Left lung (tissue), 10 donors: ENCODE measurements around the gene SLC66A1. TPM values are rescaled to one million over a fixed set of nuclear protein-coding genes. Genes with fewer than 3 reads are reported as not detected.

ENCODE experiments used
- ATAC-seq: fragments of 200-7000 bp; cut with Tn5 transposase; one replicate; pipeline ENCODE4 v1.9.1; 2020; ENCODE audit warnings: moderate library complexity
- DNase-seq, 4 donors: peaks; one replicate each; pipeline ENCODE4 v3.0.0-alpha.2; 2013 to 2020
- H3K27ac ChIP-seq, 2 donors: fragments of 200-600 bp; sonication (generic) in 1 of 2; one replicate each; pipeline versions ENCODE4 v1.5.0 to v1.8.0; 2020 to 2021
- H3K27me3 ChIP-seq, 2 donors: fragments of 200-600 bp; sonication (generic) in 1 of 2; one replicate each; pipeline versions ENCODE4 v1.5.0 to v1.8.0; 2020 to 2021
- H3K36me3 ChIP-seq, 2 donors: fragments of 200-600 bp; sonication (generic) in 1 of 2; one replicate each; pipeline versions ENCODE4 v1.5.0 to v1.8.0; 2020 to 2021
- H3K4me1 ChIP-seq, 2 donors: fragments of 200-600 bp; one replicate each; pipeline ENCODE4 v1.8.0; 2021
- H3K4me3 ChIP-seq, 2 donors: fragments of 200-600 bp; sonication (generic) in 1 of 2; one replicate each; pipeline versions ENCODE4 v1.5.0 to v1.8.0; 2020 to 2021; ENCODE audit warnings: mild to moderate bottlenecking in 1 of 2
- H3K9me3 ChIP-seq, 2 donors: fragments of 200-600 bp; sonication (generic) in 1 of 2; one replicate each; pipeline versions ENCODE4 v1.5.0 to v1.8.0; 2020 to 2021
- CTCF ChIP-seq, 2 donors: fragments of 200-600 bp; sonication (generic) in 1 of 2; IDR thresholded peaks; one replicate each; pipeline versions ENCODE4 v1.5.0 to v1.8.0; 2021; ENCODE audit warnings: antibody characterized with exemption in 2 of 2
- intact Hi-C, 2 donors: fragments of 100-400 bp; cut with DNase I; formaldehyde crosslinking; loops; one replicate each; pipeline versions ENCODE4 v1.11.2 to v1.14.2; 2022
- polyA plus RNA-seq, 6 donors: library from polyadenylated mRNA; unstranded; fragments of 120-200 nt; gene quantifications; one replicate each; pipeline ENCODE4 v1.2.1, GENCODE V29; 2013; ENCODE audit not compliant: insufficient read length in 6 of 6
- total RNA-seq, 2 donors: library from RNA; stranded (reverse); fragmentation: NEBNext Ultra II Directional; extraction: Animal tissue kit (Norgen Biotek cat#: 25700); gene quantifications; one replicate each; pipeline ENCODE4 v1.2.1, GENCODE V29; 2021
- donor health status: DM: no; HTN: yes; CAD: no.
- donor health status: DM: no; HTN: no; CAD: no.

SLC66A1 gene
- total and polyA plus RNA-seq, 8 donors = 7.9 to 21.1 (median 10.2) TPM

GRCh38 chr1:19365721-19366120, 53.6 kb downstream of the SLC66A1 start:
- no peaks in the 10 kb centered on the region for H3K9me3 ChIP-seq
- peaks cover 0 to 7% of the 10 kb centered on the region in 2 donors for H3K36me3 ChIP-seq
- peak in 1 of 4 donors; percentile 58 for DNase-seq
- H3K27me3 ChIP-seq = no peaks in the 10 kb centered on the region
- TF ChIP-seq CTCF (IDR thresholded peaks at IDR 0.05) = no peak
- H3K27ac ChIP-seq = peak overlapping the region in 1 of 2 donors; percentile 9
- no peak overlapping the region for H3K4me3 ChIP-seq
- intact Hi-C loops = no loop called here
- peaks cover 16 to 39% of the 10 kb centered on the region in 2 donors for H3K4me1 ChIP-seq
- peak; percentile 13 for ATAC-seq

DNA sequence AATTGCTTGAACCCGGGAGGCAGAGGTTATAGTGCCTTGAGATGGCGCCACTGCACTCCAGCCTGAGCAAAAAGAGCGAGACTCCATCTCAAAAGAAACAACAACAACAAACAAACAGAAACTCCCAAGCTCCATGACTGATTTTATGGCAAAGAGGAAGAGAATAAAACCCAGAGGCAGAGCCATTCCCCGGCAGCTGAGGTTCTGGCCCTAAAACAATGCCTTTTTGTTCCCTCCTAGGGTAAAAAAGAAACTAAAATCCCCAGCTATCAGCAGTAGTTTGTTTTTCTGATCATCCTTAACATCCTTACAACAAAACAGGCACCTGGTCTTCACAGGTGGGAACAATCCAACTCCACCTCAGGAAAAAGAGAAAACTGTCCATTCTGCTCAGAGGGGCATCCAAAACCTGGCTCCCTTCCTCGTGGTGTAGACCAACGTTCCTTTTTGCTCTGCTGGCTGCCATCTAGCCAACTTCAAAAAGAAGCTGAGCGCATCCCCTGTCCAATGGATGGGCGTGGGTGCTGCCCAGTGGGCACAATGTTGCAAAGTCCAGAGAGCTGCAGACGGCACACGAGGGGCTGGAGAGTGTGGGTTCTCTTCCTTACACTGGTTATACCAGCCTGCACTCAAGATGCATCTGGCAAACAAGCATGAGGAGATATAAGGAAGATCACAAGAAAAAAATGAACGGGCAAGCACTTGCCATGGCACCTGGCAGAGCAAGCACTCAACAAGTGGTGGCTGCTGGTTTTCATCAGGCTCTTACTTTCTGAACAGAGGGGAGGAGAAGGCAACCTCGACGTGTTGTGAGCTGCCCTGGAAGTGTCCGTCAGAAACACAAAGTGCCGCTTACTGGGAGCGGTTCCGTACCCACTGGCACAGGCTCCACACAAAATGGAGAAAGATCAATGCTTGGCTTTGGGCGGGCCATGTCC, 54.7 kb downstream of the SLC66A1 start:
- no peak for ATAC-seq
- Histone ChIP-seq H3K27me3 (no peaks in the 10 kb centered on the region), H3K9me3 (no peaks in the 10 kb centered on the region), H3K36me3 (peaks cover 0 to 14% of the 10 kb centered on the region in 2 donors), H3K27ac (no peak overlapping the region), H3K4me3 (no peak overlapping the region), H3K4me1 (peaks cover 8 to 44% of the 10 kb centered on the region in 2 donors)
- DNase-seq = no peak
- TF ChIP-seq CTCF (IDR thresholded peaks at IDR 0.05) = no peak
- intact Hi-C loops = no loop called here

DNA sequence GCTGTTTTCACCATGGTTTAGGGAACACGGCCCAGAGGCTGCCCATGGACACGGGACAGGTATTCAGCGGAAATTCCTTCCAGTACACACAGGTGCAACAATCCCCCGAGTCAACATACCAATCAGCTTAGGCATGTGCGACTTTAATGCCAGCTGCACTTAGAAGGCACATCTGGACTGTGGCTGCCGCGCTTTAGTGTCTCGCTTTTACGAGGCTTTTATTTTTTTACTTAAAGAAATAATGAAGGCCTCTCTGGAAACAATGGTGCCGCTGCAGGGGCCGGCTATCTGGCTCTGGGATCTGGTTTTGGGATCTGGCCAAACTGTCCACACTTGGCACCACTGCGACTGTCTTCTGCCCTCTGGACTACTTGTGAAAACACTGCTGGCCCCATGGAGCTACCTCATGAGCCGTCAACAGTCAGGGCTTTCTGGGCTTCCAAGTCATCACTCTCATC, 55.5 kb downstream of the SLC66A1 start:
- DNase-seq (no peak), ATAC-seq (no peak)
- intact Hi-C loops = no loop called here
- no peaks in the 10 kb centered on the region for H3K9me3 ChIP-seq
- H3K4me1 ChIP-seq = peaks cover 2 to 47% of the 10 kb centered on the region in 2 donors
- no peak for TF ChIP-seq CTCF (IDR thresholded peaks at IDR 0.05)
- no peak overlapping the region for H3K4me3 ChIP-seq
- H3K36me3 ChIP-seq = peaks cover 0 to 22% of the 10 kb centered on the region in 2 donors
- H3K27ac ChIP-seq = no peak overlapping the region
- no peaks in the 10 kb centered on the region for H3K27me3 ChIP-seq

DNA sequence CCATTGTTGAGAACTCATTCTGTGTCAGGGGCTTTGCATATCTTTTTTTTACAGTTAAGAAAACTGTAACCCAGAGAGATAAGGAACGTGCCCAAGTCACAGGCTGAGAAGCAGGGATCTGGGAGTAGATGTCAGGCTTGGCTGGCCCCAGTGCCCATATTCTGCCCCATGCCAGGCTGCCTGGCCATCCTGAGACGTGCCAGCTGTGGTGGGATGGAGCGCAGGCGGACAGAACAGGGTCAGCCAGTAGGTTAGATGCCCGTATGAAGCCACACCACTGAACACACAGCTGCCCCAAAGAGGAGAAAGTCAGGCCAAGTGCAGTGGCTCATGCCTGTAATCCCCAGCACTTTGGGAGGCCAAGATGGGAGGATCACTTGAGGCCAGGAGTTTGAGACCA, 55.9 kb downstream of the SLC66A1 start:
- Histone ChIP-seq H3K27ac (no peak overlapping the region), H3K4me1 (peaks cover 6 to 50% of the 10 kb centered on the region in 2 donors), H3K4me3 (no peak overlapping the region), H3K27me3 (no peaks in the 10 kb centered on the region), H3K9me3 (no peaks in the 10 kb centered on the region), H3K36me3 (peaks cover 0 to 23% of the 10 kb centered on the region in 2 donors)
- ATAC-seq (no peak), DNase-seq (no peak)
- intact Hi-C loops = no loop called here
- no peak for TF ChIP-seq CTCF (IDR thresholded peaks at IDR 0.05)

GRCh38 chr1:19368964-19369363, 56.8 kb downstream of the SLC66A1 start:
- Histone ChIP-seq H3K36me3 (peaks cover 0 to 29% of the 10 kb centered on the region in 2 donors), H3K27me3 (no peaks in the 10 kb centered on the region), H3K4me1 (peaks cover 12 to 50% of the 10 kb centered on the region in 2 donors), H3K27ac (peak overlapping the region in 1 of 2 donors; percentile 73), H3K4me3 (no peak overlapping the region), H3K9me3 (no peaks in the 10 kb centered on the region)
- ATAC-seq = no peak
- no peak for DNase-seq
- TF ChIP-seq CTCF (IDR thresholded peaks at IDR 0.05) = no peak
- intact Hi-C loops = no loop called here
